Measurements from ENCODE around the gene CCDC81.

CCDC81 gene

GRCh38 chr11:86464509-86465221, 90.0 kb downstream of the CCDC81 start:
- DNase-seq (ENCODE audit: low spot score): no peak

- DNase-seq (ENCODE audit: low spot score): no peak
Observed at GRCh38 chr11:86468169-86468568, 93.5 kb downstream of the CCDC81 start.

- no peak for DNase-seq (ENCODE audit: low spot score)
Observed at GRCh38 chr11:86469491-86470388, 95.1 kb downstream of the CCDC81 start.
